Measurements from ENCODE around the gene C19orf12.

C19orf12 gene

DNA sequence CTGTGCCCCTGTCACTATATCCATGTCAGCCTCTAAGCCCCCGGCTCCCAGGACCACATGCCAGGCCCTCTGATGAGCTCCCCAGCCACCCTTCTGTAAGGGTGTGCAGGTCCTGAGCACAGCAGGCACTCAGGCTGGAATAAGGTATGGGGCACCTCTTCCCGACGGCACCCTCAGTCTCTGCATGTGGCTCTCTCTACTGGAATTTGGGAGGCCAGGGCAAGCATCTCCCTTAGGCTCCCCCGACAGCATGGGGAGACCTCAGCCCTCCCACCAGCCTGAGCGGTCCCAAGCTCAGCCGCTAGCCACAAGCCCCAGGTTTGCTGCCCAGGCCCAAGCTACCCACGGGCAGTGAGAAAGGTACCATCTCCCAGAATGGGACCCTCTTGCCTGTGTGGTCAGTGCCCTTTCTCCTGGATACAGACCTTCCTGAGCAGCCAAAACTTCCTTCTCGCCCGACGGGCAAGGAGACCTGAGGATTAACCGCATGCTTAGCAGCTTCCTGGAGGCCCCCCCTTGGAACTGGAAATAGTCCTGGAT is 22.5 kb upstream of the C19orf12 start:
- TF ChIP-seq, protein P1, sequence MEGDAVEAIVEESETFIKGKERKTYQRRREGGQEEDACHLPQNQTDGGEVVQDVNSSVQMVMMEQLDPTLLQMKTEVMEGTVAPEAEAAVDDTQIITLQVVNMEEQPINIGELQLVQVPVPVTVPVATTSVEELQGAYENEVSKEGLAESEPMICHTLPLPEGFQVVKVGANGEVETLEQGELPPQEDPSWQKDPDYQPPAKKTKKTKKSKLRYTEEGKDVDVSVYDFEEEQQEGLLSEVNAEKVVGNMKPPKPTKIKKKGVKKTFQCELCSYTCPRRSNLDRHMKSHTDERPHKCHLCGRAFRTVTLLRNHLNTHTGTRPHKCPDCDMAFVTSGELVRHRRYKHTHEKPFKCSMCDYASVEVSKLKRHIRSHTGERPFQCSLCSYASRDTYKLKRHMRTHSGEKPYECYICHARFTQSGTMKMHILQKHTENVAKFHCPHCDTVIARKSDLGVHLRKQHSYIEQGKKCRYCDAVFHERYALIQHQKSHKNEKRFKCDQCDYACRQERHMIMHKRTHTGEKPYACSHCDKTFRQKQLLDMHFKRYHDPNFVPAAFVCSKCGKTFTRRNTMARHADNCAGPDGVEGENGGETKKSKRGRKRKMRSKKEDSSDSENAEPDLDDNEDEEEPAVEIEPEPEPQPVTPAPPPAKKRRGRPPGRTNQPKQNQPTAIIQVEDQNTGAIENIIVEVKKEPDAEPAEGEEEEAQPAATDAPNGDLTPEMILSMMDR (IDR thresholded peaks at IDR 0.05; ENCODE audit: low read depth, low read length, missing control alignments), result no peak
- DNase-seq (ENCODE audit: extremely low read depth, low read depth), result no peak
- H3K4me3 ChIP-seq (replicated peaks; ENCODE audit: low read depth, low read length), result no peak overlapping the region

DNA sequence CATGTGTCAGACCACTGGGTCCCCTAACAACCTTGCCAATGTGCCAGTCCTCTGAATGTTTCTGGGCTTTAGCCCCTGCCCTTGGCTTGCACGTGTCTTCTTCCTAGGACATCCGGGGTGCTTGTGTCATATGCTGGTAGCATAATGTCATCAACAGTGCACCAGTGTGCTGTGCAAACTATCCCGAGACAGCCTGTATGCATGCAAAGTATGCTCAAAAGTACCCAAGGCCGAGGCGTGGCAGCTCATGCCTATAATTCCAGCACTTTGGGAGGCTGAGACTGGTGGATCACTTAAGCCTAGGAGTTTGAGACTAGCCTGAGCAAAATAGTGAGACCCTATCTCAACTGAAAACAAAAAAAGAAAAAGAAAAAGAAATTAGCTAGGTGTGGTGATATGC is 20.8 kb upstream of the C19orf12 start:
- TF ChIP-seq, protein P1 (IDR thresholded peaks at IDR 0.05; ENCODE audit: low read depth, low read length, missing control alignments), result no peak
- H3K4me3 ChIP-seq (replicated peaks; ENCODE audit: low read depth, low read length), result no peak overlapping the region
- no peak for DNase-seq (ENCODE audit: extremely low read depth, low read depth)

DNA sequence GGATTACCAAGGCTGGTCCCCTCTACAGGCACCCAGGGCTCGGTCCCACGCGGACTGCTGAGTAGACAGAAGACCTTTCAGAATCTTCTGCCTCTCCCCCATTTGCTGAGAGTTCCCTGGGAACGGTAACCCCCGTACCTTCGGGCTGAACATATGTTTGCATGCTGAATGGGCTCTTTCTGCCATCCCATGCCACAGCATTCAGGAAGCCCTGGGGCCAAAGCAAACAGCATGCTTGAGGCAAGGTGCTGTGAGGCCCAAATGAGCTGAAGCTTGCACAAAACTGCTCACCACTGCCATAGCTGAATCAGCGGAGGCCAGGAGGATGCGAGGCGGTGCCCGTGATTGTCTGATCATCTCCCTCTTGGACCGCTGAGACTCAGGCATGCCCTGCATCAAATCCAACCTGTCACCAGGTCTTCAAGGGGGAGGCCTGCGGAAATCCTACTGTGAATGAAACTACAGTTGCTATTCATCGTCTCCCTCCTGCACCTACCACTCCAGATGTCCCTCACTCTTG is 16.3 kb upstream of the C19orf12 start:
- H3K4me3 ChIP-seq (replicated peaks; ENCODE audit: low read depth, low read length), result no peak overlapping the region
- no peak for DNase-seq (ENCODE audit: extremely low read depth, low read depth)
- TF ChIP-seq, protein P1 (IDR thresholded peaks at IDR 0.05; ENCODE audit: low read depth, low read length, missing control alignments), result no peak

DNA sequence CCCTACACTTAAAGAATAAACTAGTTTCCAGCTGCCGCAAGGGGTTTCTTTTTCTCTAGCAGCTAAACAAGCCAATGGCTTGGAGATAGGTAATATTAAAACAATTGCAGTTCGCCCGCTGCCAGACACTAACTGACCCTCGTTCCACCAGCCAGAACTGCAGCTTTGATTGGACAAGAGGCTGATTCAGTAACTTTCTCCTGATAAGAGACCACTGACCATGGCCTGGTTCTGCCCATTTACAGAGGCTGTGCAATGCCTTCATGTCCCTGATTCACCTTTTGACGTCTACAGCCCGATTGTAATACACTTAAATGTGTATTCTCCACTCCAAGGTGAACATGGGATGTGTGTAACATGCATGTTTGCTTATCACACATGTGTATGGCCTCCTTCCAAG is 12.8 kb upstream of the C19orf12 start:
- H3K4me3 ChIP-seq (replicated peaks; ENCODE audit: low read depth, low read length), result no peak overlapping the region
- TF ChIP-seq, protein P1 (IDR thresholded peaks at IDR 0.05; ENCODE audit: low read depth, low read length, missing control alignments), result no peak
- DNase-seq (ENCODE audit: extremely low read depth, low read depth), result no peak

DNA sequence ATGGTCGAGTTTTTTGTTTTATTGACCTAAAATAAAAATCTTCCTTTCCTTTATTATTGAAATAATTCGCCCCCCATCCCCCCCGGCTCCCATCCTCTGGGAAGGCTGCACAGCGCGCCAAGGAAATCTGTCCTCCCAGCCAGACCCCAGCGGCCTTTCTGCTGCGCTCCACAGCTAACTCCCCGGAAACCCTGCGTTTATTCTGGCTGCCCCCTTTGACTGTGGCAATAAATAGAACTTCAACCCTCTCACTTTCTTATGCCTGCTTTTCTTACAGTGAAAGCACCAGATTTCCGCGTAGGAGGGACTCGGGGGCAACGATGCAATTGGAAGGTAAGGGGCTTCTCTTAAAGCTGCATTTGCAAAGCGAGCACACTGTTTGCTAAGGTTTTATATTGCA is 9.7 kb upstream of the C19orf12 start:
- peak overlapping the region; percentile 32 for H3K4me3 ChIP-seq (replicated peaks; ENCODE audit: low read depth, low read length)
- TF ChIP-seq, protein P1 (IDR thresholded peaks at IDR 0.05; ENCODE audit: low read depth, low read length, missing control alignments), result no peak
- DNase-seq (ENCODE audit: extremely low read depth, low read depth), result no peak

DNA sequence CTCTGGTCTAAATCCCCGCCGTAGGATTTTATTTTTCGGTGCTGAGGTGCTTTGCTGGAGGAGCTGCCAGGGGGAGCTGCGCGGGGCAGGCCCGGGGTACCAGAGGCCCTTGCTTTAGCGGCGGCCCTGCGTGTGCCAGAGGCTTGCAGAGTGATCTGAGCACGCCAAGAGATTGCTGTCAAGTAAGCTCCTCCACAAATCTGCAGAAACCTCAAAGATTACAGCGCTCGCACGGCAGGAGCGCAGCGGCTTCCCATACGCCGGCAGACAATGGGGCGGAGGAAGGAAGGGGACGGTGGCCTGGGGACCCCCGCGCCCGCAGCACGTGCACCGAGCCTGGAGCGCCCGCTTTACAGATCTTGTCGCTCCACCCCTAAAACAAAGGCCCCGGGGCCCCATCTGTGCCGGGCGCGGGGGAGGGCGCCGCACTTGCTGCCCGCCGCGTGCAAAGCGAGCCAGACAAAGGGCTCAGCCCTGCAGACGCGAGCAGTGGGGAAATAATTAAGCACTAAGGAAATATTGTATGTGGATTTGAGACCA is 9.1 kb upstream of the C19orf12 start:
- peak overlapping the region; percentile 32 for H3K4me3 ChIP-seq (replicated peaks; ENCODE audit: low read depth, low read length)
- no peak for DNase-seq (ENCODE audit: extremely low read depth, low read depth)
- TF ChIP-seq, protein P1 (IDR thresholded peaks at IDR 0.05; ENCODE audit: low read depth, low read length, missing control alignments), result peak; percentile 3

DNA sequence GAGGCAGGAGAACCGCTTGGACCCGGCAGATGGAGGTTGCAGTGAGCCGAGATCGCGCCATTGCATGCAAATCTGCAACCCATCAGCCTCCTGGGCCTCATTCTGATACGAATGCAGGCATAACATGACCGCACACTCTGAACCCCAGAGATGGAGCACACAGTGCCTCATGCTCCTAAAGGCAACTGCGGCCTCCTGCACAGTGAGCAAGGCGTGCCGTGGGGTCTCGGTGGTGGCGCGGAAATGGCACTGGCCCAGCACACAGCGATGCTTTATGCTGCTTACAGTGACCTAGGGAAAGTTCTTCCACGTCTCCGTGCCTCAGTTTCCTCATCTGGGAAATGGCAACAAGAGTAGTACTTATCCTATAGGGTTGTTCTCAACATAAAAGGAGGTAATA is 2.0 kb upstream of the C19orf12 start:
- no peak overlapping the region for H3K4me3 ChIP-seq (replicated peaks; ENCODE audit: low read depth, low read length)
- DNase-seq (ENCODE audit: extremely low read depth, low read depth), result no peak
- TF ChIP-seq, protein P1 (IDR thresholded peaks at IDR 0.05; ENCODE audit: low read depth, low read length, missing control alignments), result no peak

All from HFF-Myc (cell line).